ENCODE results near the gene CKB.

- TF ChIP-seq EZH2 (optimal IDR thresholded peaks at IDR 0.05; ENCODE audit: low read depth, low read length) (no peak), EZH2phosphoT487 (IDR thresholded peaks at IDR 0.05; ENCODE audit: low read length) (no peak)
- TF ChIP-seq, protein P1, sequence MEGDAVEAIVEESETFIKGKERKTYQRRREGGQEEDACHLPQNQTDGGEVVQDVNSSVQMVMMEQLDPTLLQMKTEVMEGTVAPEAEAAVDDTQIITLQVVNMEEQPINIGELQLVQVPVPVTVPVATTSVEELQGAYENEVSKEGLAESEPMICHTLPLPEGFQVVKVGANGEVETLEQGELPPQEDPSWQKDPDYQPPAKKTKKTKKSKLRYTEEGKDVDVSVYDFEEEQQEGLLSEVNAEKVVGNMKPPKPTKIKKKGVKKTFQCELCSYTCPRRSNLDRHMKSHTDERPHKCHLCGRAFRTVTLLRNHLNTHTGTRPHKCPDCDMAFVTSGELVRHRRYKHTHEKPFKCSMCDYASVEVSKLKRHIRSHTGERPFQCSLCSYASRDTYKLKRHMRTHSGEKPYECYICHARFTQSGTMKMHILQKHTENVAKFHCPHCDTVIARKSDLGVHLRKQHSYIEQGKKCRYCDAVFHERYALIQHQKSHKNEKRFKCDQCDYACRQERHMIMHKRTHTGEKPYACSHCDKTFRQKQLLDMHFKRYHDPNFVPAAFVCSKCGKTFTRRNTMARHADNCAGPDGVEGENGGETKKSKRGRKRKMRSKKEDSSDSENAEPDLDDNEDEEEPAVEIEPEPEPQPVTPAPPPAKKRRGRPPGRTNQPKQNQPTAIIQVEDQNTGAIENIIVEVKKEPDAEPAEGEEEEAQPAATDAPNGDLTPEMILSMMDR (IDR thresholded peaks at IDR 0.05; ENCODE audit: low read length) = no peak
These were observed 4.3 kb upstream of the CKB start for GRCh38 chr14:103526914-103527248.

All from MM.1S (cell line).